H1 (cell line): Measurements from ENCODE around the gene SMG5.

Experiments used
- CBX5 ChIP-seq: fragments of 300-800, 300-1000 bp; sonication (generic); IDR thresholded peaks from 2 replicates; pipeline ENCODE4 v1.7.1; 2016; ENCODE audit warnings: antibody characterized with exemption, low read length, low read depth
- EGR1 ChIP-seq: IDR thresholded peaks from 2 replicates; pipeline ENCODE4 v1.6.1; 2011; ENCODE audit warnings: low read depth, low read length, borderline replicate concordance
- EP300 ChIP-seq, 2 experiments: IDR thresholded peaks; 1 replicate in 1 of 2; 2 replicates in 1 of 2; pipeline ENCODE4 v1.6.1; 2011 to 2012; ENCODE audit warnings: low read depth in 2 of 2, low read length in 2 of 2, mild to moderate bottlenecking in 2 of 2, borderline replicate concordance in 1 of 2, inconsistent platforms in 1 of 2, moderate library complexity in 1 of 2
- JUND ChIP-seq: IDR thresholded peaks from 2 replicates; pipeline ENCODE4 v1.6.1; 2011; ENCODE audit warnings: mild to moderate bottlenecking, improper control_type of control experiment, low read length
- POLR2A ChIP-seq, 2 experiments: IDR thresholded peaks; 1 replicate in 1 of 2; 2 replicates in 1 of 2; pipeline ENCODE4 v1.6.1; 2011; ENCODE audit warnings: low read depth in 2 of 2, low read length in 2 of 2, mild to moderate bottlenecking in 2 of 2; ENCODE audit errors: control extremely low read depth in 1 of 2
- POLR2AphosphoS5 ChIP-seq: IDR thresholded peaks from 2 replicates; pipeline ENCODE4 v1.6.1; 2011; ENCODE audit warnings: low read depth, low read length
- RAD21 ChIP-seq, 2 experiments: IDR thresholded peaks in 1 of 2; conservative IDR thresholded peaks in 1 of 2; 2 replicates each; pipeline ENCODE4 v1.6.1; 2011; ENCODE audit warnings: low read depth in 2 of 2, low read length in 2 of 2, improper control_type of control experiment in 1 of 2, inconsistent platforms in 1 of 2, mild to moderate bottlenecking in 1 of 2, moderate library complexity in 1 of 2
- RFX5 ChIP-seq: IDR thresholded peaks from 2 replicates; pipeline ENCODE4 v1.6.1; 2011; ENCODE audit warnings: low read depth, low read length, improper control_type of control experiment, borderline replicate concordance
- SIN3A ChIP-seq, 2 experiments: IDR thresholded peaks in 1 of 2; conservative IDR thresholded peaks in 1 of 2; 2 replicates each; pipeline ENCODE4 v1.6.1; 2011 to 2012; ENCODE audit warnings: low read length in 2 of 2, improper control_type of control experiment in 1 of 2, low read depth in 1 of 2, mild to moderate bottlenecking in 1 of 2
- SRF ChIP-seq: IDR thresholded peaks from 2 replicates; pipeline ENCODE4 v1.6.1; 2011; ENCODE audit warnings: mild to moderate bottlenecking, low read depth, low read length, moderate library complexity
- ZNF274 ChIP-seq: IDR thresholded peaks from 2 replicates; pipeline ENCODE4 v1.7.0; 2012; ENCODE audit warnings: low read length, borderline replicate concordance; ENCODE audit errors: extremely low read depth
- TF ChIP-seq, protein P1 (sequence below), 3 experiments: IDR thresholded peaks; 1 replicate in 2 of 3; 2 replicates in 1 of 3; pipeline versions ENCODE4 v1.5.1 to v1.6.1; 2011; ENCODE audit warnings: low read length in 3 of 3, mild to moderate bottlenecking in 3 of 3, inconsistent platforms in 2 of 3, low read depth in 1 of 3, moderate library complexity in 1 of 3; ENCODE audit not compliant: insufficient read depth in 1 of 3; ENCODE audit errors: control extremely low read depth in 1 of 3
- TF ChIP-seq, protein P2 (sequence below): IDR thresholded peaks from 2 replicates; pipeline ENCODE4 v1.6.1; 2012; ENCODE audit warnings: inconsistent platforms

DNA sequence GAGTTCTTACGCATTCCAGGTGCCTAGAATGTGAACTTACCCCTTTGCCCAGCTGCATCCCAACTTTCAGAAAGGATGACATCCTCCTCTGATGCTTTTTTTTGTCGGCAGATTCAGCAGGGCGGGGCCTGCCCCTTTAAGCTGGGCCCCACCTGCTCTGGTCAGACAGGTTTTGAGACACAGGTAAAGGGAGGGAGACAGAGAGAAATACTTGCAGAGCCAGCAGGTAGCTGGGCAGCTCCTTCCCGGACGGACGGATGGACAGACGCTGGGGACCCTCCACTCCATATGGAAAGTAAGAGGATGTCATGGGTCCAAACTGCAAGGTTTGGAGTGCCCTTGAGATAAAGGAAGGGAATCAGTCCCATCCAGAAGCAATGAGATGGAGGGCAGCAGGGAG, 1.5 kb upstream of the SMG5 start, which contains the start of gene TMEM79:
- TF ChIP-seq, protein P1, sequence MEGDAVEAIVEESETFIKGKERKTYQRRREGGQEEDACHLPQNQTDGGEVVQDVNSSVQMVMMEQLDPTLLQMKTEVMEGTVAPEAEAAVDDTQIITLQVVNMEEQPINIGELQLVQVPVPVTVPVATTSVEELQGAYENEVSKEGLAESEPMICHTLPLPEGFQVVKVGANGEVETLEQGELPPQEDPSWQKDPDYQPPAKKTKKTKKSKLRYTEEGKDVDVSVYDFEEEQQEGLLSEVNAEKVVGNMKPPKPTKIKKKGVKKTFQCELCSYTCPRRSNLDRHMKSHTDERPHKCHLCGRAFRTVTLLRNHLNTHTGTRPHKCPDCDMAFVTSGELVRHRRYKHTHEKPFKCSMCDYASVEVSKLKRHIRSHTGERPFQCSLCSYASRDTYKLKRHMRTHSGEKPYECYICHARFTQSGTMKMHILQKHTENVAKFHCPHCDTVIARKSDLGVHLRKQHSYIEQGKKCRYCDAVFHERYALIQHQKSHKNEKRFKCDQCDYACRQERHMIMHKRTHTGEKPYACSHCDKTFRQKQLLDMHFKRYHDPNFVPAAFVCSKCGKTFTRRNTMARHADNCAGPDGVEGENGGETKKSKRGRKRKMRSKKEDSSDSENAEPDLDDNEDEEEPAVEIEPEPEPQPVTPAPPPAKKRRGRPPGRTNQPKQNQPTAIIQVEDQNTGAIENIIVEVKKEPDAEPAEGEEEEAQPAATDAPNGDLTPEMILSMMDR (IDR thresholded peaks at IDR 0.05; ENCODE audit: control extremely low read depth in 1 of 3, insufficient read depth in 1 of 3, low read depth in 1 of 3, low read length in 3 of 3) = no peak
- no peak for TF ChIP-seq POLR2A (IDR thresholded peaks at IDR 0.05; ENCODE audit: control extremely low read depth in 1 of 2, low read depth in 2 of 2, low read length in 2 of 2)
- TF ChIP-seq, protein P2, sequence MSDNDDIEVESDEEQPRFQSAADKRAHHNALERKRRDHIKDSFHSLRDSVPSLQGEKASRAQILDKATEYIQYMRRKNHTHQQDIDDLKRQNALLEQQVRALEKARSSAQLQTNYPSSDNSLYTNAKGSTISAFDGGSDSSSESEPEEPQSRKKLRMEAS = no peak
- TF ChIP-seq SIN3A (conservative IDR thresholded peaks at IDR 0.05 in 1 of 2, IDR thresholded peaks at IDR 0.05 in 1 of 2; ENCODE audit: low read depth in 1 of 2, low read length in 2 of 2) = no peak
- no peak for TF ChIP-seq JUND
- no peak for TF ChIP-seq ZNF274
- no peak for TF ChIP-seq CBX5
- no peak for TF ChIP-seq POLR2AphosphoS5
- no peak for TF ChIP-seq RAD21 (IDR thresholded peaks at IDR 0.05 in 1 of 2, conservative IDR thresholded peaks at IDR 0.05 in 1 of 2; ENCODE audit: low read depth in 2 of 2, low read length in 2 of 2)
- TF ChIP-seq EGR1 = no peak
- TF ChIP-seq EP300 (IDR thresholded peaks at IDR 0.05; ENCODE audit: borderline replicate concordance in 1 of 2, low read depth in 2 of 2, low read length in 2 of 2) = no peak
- no peak for TF ChIP-seq RFX5
- TF ChIP-seq SRF = no peak
